Neural cell (in vitro differentiated cells): ENCODE data around the gene ZNF490.
"Not testable (repeated sequence)": the region's sequence is repeated elsewhere in the genome, so short reads cannot be mapped to it uniquely, and the experiment has no call there.

Source experiments
- CTCF ChIP-seq: fragments of 450-650 bp; IDR thresholded peaks from 2 replicates; pipeline ENCODE4 v1.5.1; 2014; ENCODE audit warnings: antibody characterized with exemption, mild to moderate bottlenecking, moderate library complexity; ENCODE audit not compliant: poor library complexity, severe bottlenecking
- EP300 ChIP-seq: fragments of 450-650 bp; conservative IDR thresholded peaks from 2 replicates; pipeline ENCODE4 v1.6.1; 2014; ENCODE audit warnings: antibody characterized with exemption, mild to moderate bottlenecking, moderate library complexity; ENCODE audit not compliant: poor library complexity, severe bottlenecking
- EZH2 ChIP-seq: fragments of 200-600, 300-800 bp; shearing (Covaris generic), sonication (generic); IDR thresholded peaks from 2 replicates; pipeline ENCODE4 v1.6.1; 2014; ENCODE audit warnings: antibody characterized with exemption, low read length, borderline replicate concordance, mild to moderate bottlenecking; ENCODE audit not compliant: insufficient read depth, poor library complexity, severe bottlenecking
- RAD21 ChIP-seq: fragments of 450-650 bp; conservative IDR thresholded peaks from 2 replicates; pipeline ENCODE4 v1.6.1; 2014; ENCODE audit warnings: antibody characterized with exemption, mild to moderate bottlenecking, moderate library complexity
- SMC3 ChIP-seq: fragments of 450-650 bp; conservative IDR thresholded peaks from 2 replicates; pipeline ENCODE4 v1.6.1; 2014; ENCODE audit warnings: antibody characterized with exemption, mild to moderate bottlenecking, moderate library complexity; ENCODE audit not compliant: poor library complexity
- TAF1 ChIP-seq: IDR thresholded peaks from 2 replicates; pipeline ENCODE4 v1.6.1; 2012; ENCODE audit warnings: low read depth
- TF ChIP-seq, protein P1 (sequence below): IDR thresholded peaks from 2 replicates; pipeline ENCODE4 v1.6.1; 2012; ENCODE audit warnings: borderline replicate concordance

GRCh38 chr19:12621253-12622024 lies 10.8 kb upstream of the ZNF490 start:
- TF ChIP-seq CTCF, TAF1, EP300, RAD21, EZH2, SMC3: not testable (repeated sequence)
- TF ChIP-seq, protein P1, sequence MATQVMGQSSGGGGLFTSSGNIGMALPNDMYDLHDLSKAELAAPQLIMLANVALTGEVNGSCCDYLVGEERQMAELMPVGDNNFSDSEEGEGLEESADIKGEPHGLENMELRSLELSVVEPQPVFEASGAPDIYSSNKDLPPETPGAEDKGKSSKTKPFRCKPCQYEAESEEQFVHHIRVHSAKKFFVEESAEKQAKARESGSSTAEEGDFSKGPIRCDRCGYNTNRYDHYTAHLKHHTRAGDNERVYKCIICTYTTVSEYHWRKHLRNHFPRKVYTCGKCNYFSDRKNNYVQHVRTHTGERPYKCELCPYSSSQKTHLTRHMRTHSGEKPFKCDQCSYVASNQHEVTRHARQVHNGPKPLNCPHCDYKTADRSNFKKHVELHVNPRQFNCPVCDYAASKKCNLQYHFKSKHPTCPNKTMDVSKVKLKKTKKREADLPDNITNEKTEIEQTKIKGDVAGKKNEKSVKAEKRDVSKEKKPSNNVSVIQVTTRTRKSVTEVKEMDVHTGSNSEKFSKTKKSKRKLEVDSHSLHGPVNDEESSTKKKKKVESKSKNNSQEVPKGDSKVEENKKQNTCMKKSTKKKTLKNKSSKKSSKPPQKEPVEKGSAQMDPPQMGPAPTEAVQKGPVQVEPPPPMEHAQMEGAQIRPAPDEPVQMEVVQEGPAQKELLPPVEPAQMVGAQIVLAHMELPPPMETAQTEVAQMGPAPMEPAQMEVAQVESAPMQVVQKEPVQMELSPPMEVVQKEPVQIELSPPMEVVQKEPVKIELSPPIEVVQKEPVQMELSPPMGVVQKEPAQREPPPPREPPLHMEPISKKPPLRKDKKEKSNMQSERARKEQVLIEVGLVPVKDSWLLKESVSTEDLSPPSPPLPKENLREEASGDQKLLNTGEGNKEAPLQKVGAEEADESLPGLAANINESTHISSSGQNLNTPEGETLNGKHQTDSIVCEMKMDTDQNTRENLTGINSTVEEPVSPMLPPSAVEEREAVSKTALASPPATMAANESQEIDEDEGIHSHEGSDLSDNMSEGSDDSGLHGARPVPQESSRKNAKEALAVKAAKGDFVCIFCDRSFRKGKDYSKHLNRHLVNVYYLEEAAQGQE: not testable (repeated sequence)
